Caco-2 (cell line): ENCODE measurements around the gene KERA. TPM values are rescaled to one million over a fixed set of nuclear protein-coding genes. Genes with fewer than 3 reads are reported as not detected.

Experiments
- BruUV-seq: library from RNA; stranded (reverse); fragments of 400-500 nt; replicated peaks from 2 replicates; lab custom pipeline; 2021; lab: Mats Ljungman, UMichigan
- CTCF ChIA-PET: fragments of 300-600 bp; sonication (Branson Sonifier 250); formaldehyde crosslinking; loops from one replicate; lab custom pipeline; 2022; ENCODE audit warnings: antibody characterized with exemption; lab: Charles Lee
- POLR2A ChIA-PET: fragments of 300-600 bp; sonication (Branson Sonifier 250); formaldehyde crosslinking; loops from one replicate; lab custom pipeline; 2022; ENCODE audit warnings: antibody characterized with exemption; lab: Charles Lee
- DNase-seq, 2 experiments: peaks; one replicate each; pipeline versions ENCODE4 v3.0.0 to v3.0.0-alpha.2; 2020 to 2022
- H3K27me3 ChIP-seq: replicated peaks from 2 replicates; pipeline ENCODE4 v1.6.0; 2011; ENCODE audit warnings: low read length; ENCODE audit not compliant: control insufficient read depth, insufficient read depth
- H3K36me3 ChIP-seq: 2 replicates; pipeline ENCODE4 v1.5.1; 2011; ENCODE audit warnings: low read length; ENCODE audit not compliant: control insufficient read depth, insufficient read depth
- H3K4me1 ChIP-seq: fragments of 250-450 bp; sonication (Bioruptor Pico); 2 replicates; pipeline ENCODE4 v1.5.1; 2020; ENCODE audit warnings: mild to moderate bottlenecking
- H3K4me3 ChIP-seq: 2 replicates; pipeline ENCODE4 v1.5.1; 2011; ENCODE audit warnings: low read depth, mild to moderate bottlenecking, control low read depth, low read length
- H3K9me3 ChIP-seq: fragments of 250-450 bp; sonication (Bioruptor Pico); 2 replicates; pipeline ENCODE4 v1.5.1; 2020; ENCODE audit warnings: mild to moderate bottlenecking, moderate library complexity
- H3K27ac Mint-ChIP-seq: one replicate; pipeline ENCODE4 v1.8.0; 2022; ENCODE audit warnings: mixed read lengths; ENCODE audit not compliant: unreplicated experiment
- H3K27me3 Mint-ChIP-seq: one replicate; pipeline ENCODE4 v1.8.0; 2022; ENCODE audit warnings: mixed read lengths; ENCODE audit not compliant: insufficient read depth, unreplicated experiment
- H3K36me3 Mint-ChIP-seq: one replicate; pipeline ENCODE4 v1.8.0; 2022; ENCODE audit warnings: mild to moderate bottlenecking, mixed read lengths; ENCODE audit not compliant: insufficient read depth, unreplicated experiment
- H3K4me1 Mint-ChIP-seq: one replicate; pipeline ENCODE4 v1.8.0; 2022; ENCODE audit warnings: low read depth, mixed read lengths; ENCODE audit not compliant: unreplicated experiment
- H3K4me3 Mint-ChIP-seq: one replicate; pipeline ENCODE4 v1.8.0; 2022; ENCODE audit warnings: mild to moderate bottlenecking, moderate library complexity, mixed read lengths; ENCODE audit not compliant: unreplicated experiment
- H3K9me3 Mint-ChIP-seq: one replicate; pipeline ENCODE4 v1.8.0; 2022; ENCODE audit warnings: mixed read lengths; ENCODE audit not compliant: unreplicated experiment
- intact Hi-C: fragments of 100-400 bp; cut with micrococcal nuclease; formaldehyde crosslinking; loops from one replicate; pipeline ENCODE4 v1.10.0; 2022; ENCODE audit not compliant: unreplicated experiment
- total RNA-seq: library from RNA; stranded (reverse); gene quantifications from 2 replicates; pipeline ENCODE4 v1.2.3, GENCODE V29; 2022
- TF ChIP-seq, protein P1 (sequence below), 2 experiments: fragments of 200-600 bp in 1 of 2; IDR thresholded peaks; 1 replicate in 1 of 2; 2 replicates in 1 of 2; pipeline versions ENCODE4 v1.5.1 to v1.8.0; 2011 to 2022; ENCODE audit warnings: antibody characterized with exemption in 1 of 2, control low read depth in 1 of 2, inconsistent platforms in 1 of 2, low read depth in 1 of 2, low read length in 1 of 2, mild to moderate bottlenecking in 1 of 2, moderate library complexity in 1 of 2; ENCODE audit not compliant: insufficient read depth in 1 of 2, severe bottlenecking in 1 of 2, unreplicated experiment in 1 of 2

Gene KERA
- total RNA-seq, 1 experiment from 2014 or later, result not detected

DNA sequence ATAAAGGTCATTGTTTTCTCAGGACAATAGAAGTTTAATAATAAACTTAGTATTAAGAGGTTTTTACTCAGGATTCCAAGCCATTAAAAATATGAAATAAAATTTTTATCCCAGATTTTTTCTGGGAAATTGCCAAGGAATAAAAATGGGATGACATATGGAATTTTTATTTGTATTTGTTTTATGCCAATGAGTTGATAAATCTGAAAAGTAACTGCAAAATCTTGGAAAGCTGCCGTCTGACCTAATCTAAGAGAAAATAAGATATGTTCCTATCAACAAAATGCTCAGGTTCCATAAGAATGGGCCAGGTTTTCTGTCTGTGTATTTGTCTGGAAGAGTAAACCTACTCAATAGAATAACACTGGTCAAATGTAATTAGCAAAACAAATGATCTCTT is 22.2 kb upstream of the KERA start:
- ChIA-PET CTCF (no interaction called here), POLR2A (no interaction called here)
- Mint-ChIP-seq H3K27ac (no peak overlapping the region), H3K36me3 (no peaks in the 10 kb centered on the region), H3K4me1 (peaks cover 31% of the 10 kb centered on the region), H3K4me3 (no peak overlapping the region), H3K9me3 (peaks cover 3% of the 10 kb centered on the region), H3K27me3 (no peaks in the 10 kb centered on the region)
- intact Hi-C loops, result no loop called here
- no peaks in the 10 kb centered on the region for H3K36me3 ChIP-seq
- H3K27me3 ChIP-seq, result no peaks in the 10 kb centered on the region
- no TSS peak for BruUV-seq
- no peak for DNase-seq
- no peaks in the 10 kb centered on the region for H3K9me3 ChIP-seq
- TF ChIP-seq, protein P1, sequence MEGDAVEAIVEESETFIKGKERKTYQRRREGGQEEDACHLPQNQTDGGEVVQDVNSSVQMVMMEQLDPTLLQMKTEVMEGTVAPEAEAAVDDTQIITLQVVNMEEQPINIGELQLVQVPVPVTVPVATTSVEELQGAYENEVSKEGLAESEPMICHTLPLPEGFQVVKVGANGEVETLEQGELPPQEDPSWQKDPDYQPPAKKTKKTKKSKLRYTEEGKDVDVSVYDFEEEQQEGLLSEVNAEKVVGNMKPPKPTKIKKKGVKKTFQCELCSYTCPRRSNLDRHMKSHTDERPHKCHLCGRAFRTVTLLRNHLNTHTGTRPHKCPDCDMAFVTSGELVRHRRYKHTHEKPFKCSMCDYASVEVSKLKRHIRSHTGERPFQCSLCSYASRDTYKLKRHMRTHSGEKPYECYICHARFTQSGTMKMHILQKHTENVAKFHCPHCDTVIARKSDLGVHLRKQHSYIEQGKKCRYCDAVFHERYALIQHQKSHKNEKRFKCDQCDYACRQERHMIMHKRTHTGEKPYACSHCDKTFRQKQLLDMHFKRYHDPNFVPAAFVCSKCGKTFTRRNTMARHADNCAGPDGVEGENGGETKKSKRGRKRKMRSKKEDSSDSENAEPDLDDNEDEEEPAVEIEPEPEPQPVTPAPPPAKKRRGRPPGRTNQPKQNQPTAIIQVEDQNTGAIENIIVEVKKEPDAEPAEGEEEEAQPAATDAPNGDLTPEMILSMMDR (IDR thresholded peaks at IDR 0.05; ENCODE audit: insufficient read depth in 1 of 2, low read depth in 1 of 2, low read length in 1 of 2, severe bottlenecking in 1 of 2, unreplicated experiment in 1 of 2), result no peak
- peaks cover 21% of the 10 kb centered on the region for H3K4me1 ChIP-seq
- H3K4me3 ChIP-seq, result no peak overlapping the region

DNA sequence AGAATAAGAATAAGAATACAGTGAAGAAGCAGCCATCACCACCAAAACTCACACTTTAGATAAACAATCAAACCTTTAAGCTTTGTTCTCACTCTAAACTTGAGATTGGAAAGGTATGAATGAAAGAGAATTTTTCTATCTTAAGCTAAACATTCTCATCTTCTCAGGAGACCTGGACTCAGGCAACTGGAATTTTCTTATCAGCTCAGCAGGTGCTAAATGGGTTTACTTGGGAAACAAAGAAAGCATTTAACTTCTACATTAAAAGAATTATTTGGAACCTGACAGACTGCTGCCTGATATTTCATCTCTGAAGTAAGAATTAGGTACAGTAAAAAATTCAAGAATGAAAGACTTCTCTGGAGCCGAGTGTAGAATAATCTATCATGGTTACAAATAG is 20.7 kb upstream of the KERA start:
- no peak for DNase-seq
- CTCF ChIA-PET, result no interaction called here
- no peak overlapping the region for H3K27ac Mint-ChIP-seq

DNA sequence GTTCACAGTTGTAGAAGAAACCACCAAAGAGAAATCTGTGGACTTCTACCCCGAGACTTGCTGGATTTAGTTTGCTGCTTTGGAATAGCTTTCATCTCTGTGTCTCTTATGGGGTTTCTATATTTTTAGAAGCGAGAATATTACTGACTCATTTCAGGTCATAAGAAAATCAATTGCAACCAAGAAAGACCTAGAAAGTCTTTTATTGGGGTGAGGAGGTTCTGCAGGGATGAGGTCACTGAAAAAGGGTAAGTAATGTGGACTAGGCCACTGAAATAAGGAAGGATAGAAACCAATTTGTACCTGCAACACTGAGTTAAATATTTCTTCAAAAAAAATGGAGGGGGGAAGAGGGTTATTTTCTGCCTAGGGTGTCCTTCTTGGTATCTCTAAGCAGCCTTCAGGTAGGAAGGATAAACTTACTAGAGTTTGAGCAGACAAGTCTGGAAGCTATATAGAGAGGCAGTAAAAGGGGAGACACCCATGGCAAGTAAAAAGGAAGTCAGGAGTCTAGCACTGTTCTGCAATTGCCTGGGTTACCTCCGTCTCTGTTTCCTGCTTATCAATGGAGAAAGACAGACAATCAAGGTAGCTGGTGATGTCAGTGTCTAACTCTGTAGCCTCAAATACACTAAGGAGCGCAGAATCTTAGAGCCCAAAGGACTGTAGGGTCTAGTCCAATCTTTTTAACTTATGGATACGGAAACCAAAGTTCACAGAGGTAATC is 19.6 kb upstream of the KERA start:
- ChIA-PET CTCF (no interaction called here), POLR2A (no interaction called here)
- peaks cover 10% of the 10 kb centered on the region for H3K9me3 Mint-ChIP-seq
- no peak overlapping the region for H3K4me3 ChIP-seq
- H3K36me3 Mint-ChIP-seq, result no peaks in the 10 kb centered on the region
- no peak for DNase-seq
- H3K27ac Mint-ChIP-seq, result no peak overlapping the region
- TF ChIP-seq, protein P1 (IDR thresholded peaks at IDR 0.05; ENCODE audit: insufficient read depth in 1 of 2, low read depth in 1 of 2, low read length in 1 of 2, severe bottlenecking in 1 of 2, unreplicated experiment in 1 of 2), result no peak
- peaks cover 36% of the 10 kb centered on the region for H3K4me1 Mint-ChIP-seq
- peaks cover 29% of the 10 kb centered on the region for H3K4me1 ChIP-seq
- intact Hi-C loops, result no loop called here
- no peaks in the 10 kb centered on the region for H3K27me3 ChIP-seq
- H3K36me3 ChIP-seq, result no peaks in the 10 kb centered on the region
- H3K27me3 Mint-ChIP-seq, result no peaks in the 10 kb centered on the region
- no peaks in the 10 kb centered on the region for H3K9me3 ChIP-seq
- no TSS peak for BruUV-seq
- H3K4me3 Mint-ChIP-seq, result no peak overlapping the region

More for the DNA sequence above, 20.7 kb upstream of the KERA start:
- H3K36me3 ChIP-seq, result no peaks in the 10 kb centered on the region
- intact Hi-C loops, result loop anchor here (1.0 kb wide), 1 partner anchor 33 kb away; the partner anchor contains the start of gene LUM
- TF ChIP-seq, protein P1 (IDR thresholded peaks at IDR 0.05; ENCODE audit: insufficient read depth in 1 of 2, low read depth in 1 of 2, low read length in 1 of 2, severe bottlenecking in 1 of 2, unreplicated experiment in 1 of 2), result no peak
- POLR2A ChIA-PET, result no interaction called here
- BruUV-seq, result no TSS peak
- Mint-ChIP-seq H3K4me3 (peak overlapping the region; percentile 31), H3K9me3 (peaks cover 10% of the 10 kb centered on the region), H3K4me1 (peaks cover 36% of the 10 kb centered on the region), H3K36me3 (no peaks in the 10 kb centered on the region), H3K27me3 (no peaks in the 10 kb centered on the region)
- H3K27me3 ChIP-seq, result no peaks in the 10 kb centered on the region
- no peaks in the 10 kb centered on the region for H3K9me3 ChIP-seq
- H3K4me3 ChIP-seq, result no peak overlapping the region
- peaks cover 29% of the 10 kb centered on the region for H3K4me1 ChIP-seq
